ENCODE results near the gene NONO. TPM values are rescaled to one million over a fixed set of nuclear protein-coding genes. Genes with fewer than 3 reads are reported as not detected.

Gene NONO, protein sequence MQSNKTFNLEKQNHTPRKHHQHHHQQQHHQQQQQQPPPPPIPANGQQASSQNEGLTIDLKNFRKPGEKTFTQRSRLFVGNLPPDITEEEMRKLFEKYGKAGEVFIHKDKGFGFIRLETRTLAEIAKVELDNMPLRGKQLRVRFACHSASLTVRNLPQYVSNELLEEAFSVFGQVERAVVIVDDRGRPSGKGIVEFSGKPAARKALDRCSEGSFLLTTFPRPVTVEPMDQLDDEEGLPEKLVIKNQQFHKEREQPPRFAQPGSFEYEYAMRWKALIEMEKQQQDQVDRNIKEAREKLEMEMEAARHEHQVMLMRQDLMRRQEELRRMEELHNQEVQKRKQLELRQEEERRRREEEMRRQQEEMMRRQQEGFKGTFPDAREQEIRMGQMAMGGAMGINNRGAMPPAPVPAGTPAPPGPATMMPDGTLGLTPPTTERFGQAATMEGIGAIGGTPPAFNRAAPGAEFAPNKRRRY
- 285 and 322 TPM in 2 replicates for total RNA-seq

GRCh38 chrX:71283403-71284143 lies at the start of gene NONO:
Gene NONO, plus strand, starts transcription at chrX:71283635. Its CDS starts 7,003 bp downstream, at chrX:71290638.

DNA sequence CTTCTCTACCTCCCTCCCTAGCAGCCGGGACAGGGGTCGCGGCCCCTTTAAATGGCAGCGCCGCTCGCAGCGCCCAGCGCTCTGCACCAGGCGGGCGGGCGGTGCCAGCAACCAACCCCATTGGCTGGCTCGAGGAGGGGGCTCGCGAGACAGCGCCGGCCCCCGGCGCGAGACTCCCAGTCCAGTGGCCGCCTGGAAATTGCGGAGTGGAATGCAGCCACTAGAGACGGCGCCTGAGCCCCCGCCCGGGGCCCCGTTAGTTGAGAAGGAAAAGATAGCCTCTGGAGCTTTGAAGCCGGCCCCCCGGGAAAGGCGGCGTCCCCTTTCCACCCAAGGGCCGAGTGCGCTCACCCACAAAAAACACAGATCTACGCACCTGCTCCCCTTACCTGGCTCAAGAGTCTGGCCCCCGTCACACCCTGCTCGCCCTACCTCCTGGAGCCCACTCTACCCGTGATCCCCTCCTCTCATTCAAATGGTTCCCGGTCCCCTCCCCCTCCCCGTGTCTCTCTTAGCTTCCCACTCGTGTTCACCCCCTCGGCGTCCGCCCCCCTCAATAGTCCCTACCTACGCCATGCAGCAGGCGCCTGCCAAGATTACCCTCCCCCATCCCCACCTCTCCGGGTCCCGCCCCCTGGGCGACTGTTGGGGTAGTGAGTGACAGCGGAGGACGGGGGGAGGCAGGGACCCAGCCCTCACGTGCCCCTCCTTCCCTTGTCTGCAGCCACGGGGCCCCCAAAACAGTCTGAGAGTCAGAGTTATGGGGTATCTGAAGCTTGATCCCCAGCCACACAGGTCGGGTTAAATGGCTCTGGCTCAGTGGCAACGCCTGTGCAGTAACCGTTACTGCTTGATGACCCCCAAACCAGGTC lies 29.1 kb upstream of the NONO start, which contains the start of gene ZMYM3:
Gene ZMYM3 (minus strand): TSS at position 49 of the 872 bp plus-strand sequence. CDS start 885 bp downstream, outside the sequence.

GRCh38 chrX:71301195-71301924 lies 17.9 kb downstream of the NONO start, which contains the start of gene ITGB1BP2:
Gene ITGB1BP2, plus strand, starts transcription at chrX:71301750. Its CDS starts 57 bp downstream, at chrX:71301807.

Other genes starting within 250 kb of the NONO start
- 63.9 and 68.9 TPM in 2 replicates for gene SNX12, start 215.3 kb upstream of the NONO start, total RNA-seq
- gene FOXO4, start 187.8 kb upstream of the NONO start, total RNA-seq = 3.4 and 4.8 TPM in 2 replicates
- gene CXorf65, start 176.9 kb upstream of the NONO start, total RNA-seq = not detected in 2 replicates
- 0.13 and 0.32 TPM in 2 replicates for gene IL2RG, start 172.1 kb upstream of the NONO start, total RNA-seq
- 21.6 and 23.3 TPM in 2 replicates for gene MED12, start 165.0 kb upstream of the NONO start, total RNA-seq
- 0.22 and 0.26 TPM in 2 replicates for gene NLGN3, start 138.8 kb upstream of the NONO start, total RNA-seq
- not detected in 2 replicates for gene GJB1, start 60.4 kb upstream of the NONO start, total RNA-seq
- gene ZMYM3, start 29.5 kb upstream of the NONO start, total RNA-seq = 14.1 and 17.6 TPM in 2 replicates
- 1.1 and 1.2 TPM in 2 replicates for gene ITGB1BP2, start 18.1 kb downstream of the NONO start, total RNA-seq
- gene TAF1, start 82.7 kb downstream of the NONO start, total RNA-seq = 32.8 and 34.2 TPM in 2 replicates
- 155 and 160 TPM in 2 replicates for gene OGT, start 249.5 kb downstream of the NONO start, total RNA-seq